Rectal smooth muscle tissue (tissue), 1 donor: Measurements from ENCODE around the gene RBM47.
"Not testable (repeated sequence)": the region's sequence is repeated elsewhere in the genome, so short reads cannot be mapped to it uniquely, and the experiment has no call there.

Experiments
- H3K27ac ChIP-seq: one replicate; pipeline ENCODE4 v1.7.0; 2013; ENCODE audit warnings: low read depth, low read length, inconsistent platforms
- H3K27me3 ChIP-seq: one replicate; pipeline ENCODE4 v1.7.0; 2013; ENCODE audit warnings: low read length; ENCODE audit not compliant: control insufficient read depth, insufficient read depth
- H3K36me3 ChIP-seq: one replicate; pipeline ENCODE4 v1.7.0; 2013; ENCODE audit warnings: low read length; ENCODE audit not compliant: control insufficient read depth, insufficient read depth
- H3K4me1 ChIP-seq: one replicate; pipeline ENCODE4 v1.7.0; 2013; ENCODE audit warnings: low read length; ENCODE audit not compliant: control insufficient read depth, insufficient read depth
- H3K4me3 ChIP-seq: one replicate; pipeline ENCODE4 v1.7.0; 2013; ENCODE audit warnings: low read length
- H3K9ac ChIP-seq: one replicate; pipeline ENCODE4 v1.7.0; 2013; ENCODE audit warnings: low read length

The RBM47 gene

GRCh38 chr4:40648742-40649281, 19.1 kb upstream of the RBM47 start:
- no peaks in the 10 kb centered on the region for H3K27me3 ChIP-seq
- H3K9ac ChIP-seq, result no peak overlapping the region
- no peaks in the 10 kb centered on the region for H3K4me1 ChIP-seq
- no peak overlapping the region for H3K27ac ChIP-seq
- H3K4me3 ChIP-seq, result no peak overlapping the region
- no peaks in the 10 kb centered on the region for H3K36me3 ChIP-seq

GRCh38 chr4:40648131-40648530, 18.5 kb upstream of the RBM47 start:
- H3K36me3 ChIP-seq, result no peaks in the 10 kb centered on the region
- no peaks in the 10 kb centered on the region for H3K27me3 ChIP-seq
- no peak overlapping the region for H3K27ac ChIP-seq
- H3K4me3 ChIP-seq, result no peak overlapping the region
- H3K4me1 ChIP-seq, result no peaks in the 10 kb centered on the region
- no peak overlapping the region for H3K9ac ChIP-seq

- no peaks in the 10 kb centered on the region for H3K4me1 ChIP-seq
- no peaks in the 10 kb centered on the region for H3K36me3 ChIP-seq
- H3K4me3 ChIP-seq, result no peak overlapping the region
- H3K27ac ChIP-seq, result no peak overlapping the region
- no peak overlapping the region for H3K9ac ChIP-seq
- no peaks in the 10 kb centered on the region for H3K27me3 ChIP-seq
Observed at GRCh38 chr4:40645586-40645985, 15.9 kb upstream of the RBM47 start.

- Histone ChIP-seq H3K27ac (no peak overlapping the region), H3K36me3 (no peaks in the 10 kb centered on the region), H3K4me1 (peaks cover 3% of the 10 kb centered on the region), H3K27me3 (no peaks in the 10 kb centered on the region), H3K9ac (no peak overlapping the region), H3K4me3 (no peak overlapping the region)
Observed at GRCh38 chr4:40632080-40632479, 2.4 kb upstream of the RBM47 start.

- Histone ChIP-seq H3K9ac (peak overlapping the region; percentile 41), H3K36me3 (no peaks in the 10 kb centered on the region), H3K27me3 (no peaks in the 10 kb centered on the region), H3K4me3 (peak overlapping the region; percentile 70), H3K27ac (peak overlapping the region; percentile 33), H3K4me1 (peaks cover 3% of the 10 kb centered on the region)
Observed at GRCh38 chr4:40630335-40631021, 814 bp upstream of the RBM47 start.

- H3K27me3 ChIP-seq, result no peaks in the 10 kb centered on the region
- H3K4me1 ChIP-seq, result peaks cover 3% of the 10 kb centered on the region
- no peak overlapping the region for H3K9ac ChIP-seq
- H3K27ac ChIP-seq, result no peak overlapping the region
- peak overlapping the region; percentile 70 for H3K4me3 ChIP-seq
- no peaks in the 10 kb centered on the region for H3K36me3 ChIP-seq
Observed at GRCh38 chr4:40628888-40629287, 776 bp downstream of the RBM47 start.

- not testable (repeated sequence) for H3K4me3 ChIP-seq, H3K4me1 ChIP-seq, H3K27ac ChIP-seq, H3K27me3 ChIP-seq, H3K9ac ChIP-seq, H3K36me3 ChIP-seq
Observed at GRCh38 chr4:40628407-40628806, 1.3 kb downstream of the RBM47 start.

- Histone ChIP-seq H3K4me3 (no peak overlapping the region), H3K27me3 (no peaks in the 10 kb centered on the region), H3K27ac (no peak overlapping the region), H3K36me3 (no peaks in the 10 kb centered on the region), H3K9ac (no peak overlapping the region), H3K4me1 (peaks cover 3% of the 10 kb centered on the region)
Observed at GRCh38 chr4:40627540-40627939, 2.1 kb downstream of the RBM47 start.

GRCh38 chr4:40626183-40626990, 3.3 kb downstream of the RBM47 start:
- H3K4me1 ChIP-seq, result peaks cover 3% of the 10 kb centered on the region
- no peak overlapping the region for H3K27ac ChIP-seq
- no peak overlapping the region for H3K4me3 ChIP-seq
- no peak overlapping the region for H3K9ac ChIP-seq
- H3K27me3 ChIP-seq, result no peaks in the 10 kb centered on the region
- no peaks in the 10 kb centered on the region for H3K36me3 ChIP-seq

- no peak overlapping the region for H3K9ac ChIP-seq
- no peaks in the 10 kb centered on the region for H3K36me3 ChIP-seq
- H3K4me1 ChIP-seq, result no peaks in the 10 kb centered on the region
- H3K27ac ChIP-seq, result no peak overlapping the region
- no peaks in the 10 kb centered on the region for H3K27me3 ChIP-seq
- H3K4me3 ChIP-seq, result no peak overlapping the region
Observed at GRCh38 chr4:40623707-40624106, 6.0 kb downstream of the RBM47 start.

GRCh38 chr4:40622913-40623312, 6.8 kb downstream of the RBM47 start:
- Histone ChIP-seq H3K9ac (no peak overlapping the region), H3K4me1 (no peaks in the 10 kb centered on the region), H3K27me3 (no peaks in the 10 kb centered on the region), H3K27ac (no peak overlapping the region), H3K36me3 (no peaks in the 10 kb centered on the region), H3K4me3 (no peak overlapping the region)

GRCh38 chr4:40621592-40622512, 7.8 kb downstream of the RBM47 start:
- H3K36me3 ChIP-seq, result no peaks in the 10 kb centered on the region
- H3K4me3 ChIP-seq, result no peak overlapping the region
- no peak overlapping the region for H3K27ac ChIP-seq
- no peak overlapping the region for H3K9ac ChIP-seq
- H3K4me1 ChIP-seq, result no peaks in the 10 kb centered on the region
- no peaks in the 10 kb centered on the region for H3K27me3 ChIP-seq
